Transverse colon (tissue), 4 donors: ENCODE results near the gene ATP1B3.

ENCODE experiments used
- CTCF ChIP-seq, 5 experiments: fragments of 200-600 bp in 3 of 5; fragments of 450-650 bp in 2 of 5; sonication (generic) in 3 of 5; IDR thresholded peaks; 1 replicate in 2 of 5; 2 replicates in 3 of 5; pipeline ENCODE4 v1.5.1; 2016 to 2017; ENCODE audit warnings: antibody characterized with exemption in 5 of 5, inconsistent platforms in 3 of 5, mild to moderate bottlenecking in 2 of 5, moderate library complexity in 1 of 5
- EP300 ChIP-seq: sonication (generic); formaldehyde crosslinking; IDR thresholded peaks from one replicate; pipeline ENCODE4 v1.6.1; 2017; ENCODE audit warnings: antibody characterized with exemption, low read depth
- POLR2A ChIP-seq: fragments of 450-650 bp; IDR thresholded peaks from one replicate; pipeline ENCODE4 v1.6.1; 2016; ENCODE audit warnings: antibody characterized with exemption, mild to moderate bottlenecking, moderate library complexity
- POLR2AphosphoS5 ChIP-seq, 3 donors: sonication (generic); formaldehyde crosslinking; IDR thresholded peaks; one replicate each; pipeline ENCODE4 v1.6.1; 2016; ENCODE audit warnings: antibody characterized with exemption in 3 of 3

GRCh38 chr3:141887051-141887450, 10.6 kb downstream of the ATP1B3 start:
- TF ChIP-seq EP300, result no peak
- TF ChIP-seq CTCF (IDR thresholded peaks at IDR 0.05), result no peak
- TF ChIP-seq POLR2A, result no peak
- TF ChIP-seq POLR2AphosphoS5 (IDR thresholded peaks at IDR 0.05), result no peak
